Gastrocnemius medialis (tissue), 4 donors: Measurements from ENCODE around the gene ZC3H4. TPM values are rescaled to one million over a fixed set of nuclear protein-coding genes. Genes with fewer than 3 reads are reported as not detected.

Source experiments
- ATAC-seq, 2 donors: fragments of 150-250 bp; one replicate each; pipeline ENCODE4 v1.9.1; 2016
- DNase-seq, 2 donors: peaks; one replicate each; pipeline ENCODE4 v3.0.0-alpha.2; 2019
- H3K27ac ChIP-seq, 4 donors: fragments of 200-600 bp; sonication (generic); 1 replicate in 1 of 4; 2 replicates in 3 of 4; pipeline ENCODE4 v1.5.1; 2016 to 2018; ENCODE audit warnings: mild to moderate bottlenecking in 2 of 4, moderate library complexity in 1 of 4
- H3K27me3 ChIP-seq, 3 donors: fragments of 200-600 bp; sonication (generic) in 2 of 3; 1 replicate in 1 of 3; 2 replicates in 2 of 3; pipeline versions ENCODE4 v1.5.1 to v1.6.0; 2016 to 2019; ENCODE audit warnings: mild to moderate bottlenecking in 1 of 3, moderate library complexity in 1 of 3
- H3K36me3 ChIP-seq, 2 donors: fragments of 200-600 bp; sonication (generic) in 1 of 2; one replicate each; pipeline ENCODE4 v1.5.1; 2017 to 2018
- H3K4me1 ChIP-seq, 2 donors: fragments of 200-600 bp; sonication (generic) in 1 of 2; one replicate each; pipeline ENCODE4 v1.5.1; 2016 to 2017; ENCODE audit warnings: mild to moderate bottlenecking in 2 of 2
- H3K4me3 ChIP-seq, 4 donors: fragments of 200-600 bp; sonication (generic) in 3 of 4; 1 replicate in 1 of 4; 2 replicates in 3 of 4; pipeline ENCODE4 v1.5.1; 2016 to 2019; ENCODE audit warnings: mild to moderate bottlenecking in 2 of 4
- H3K9me3 ChIP-seq, 3 donors: fragments of 200-600 bp; sonication (generic) in 2 of 3; 1 replicate in 1 of 3; 2 replicates in 2 of 3; pipeline ENCODE4 v1.5.1; 2016 to 2019
- POLR2A ChIP-seq, 2 donors: fragments of 450-650 bp; IDR thresholded peaks; one replicate each; pipeline ENCODE4 v1.6.1; 2017; ENCODE audit warnings: antibody characterized with exemption in 2 of 2, mild to moderate bottlenecking in 2 of 2, moderate library complexity in 2 of 2
- in situ Hi-C, 4 donors: fragments of 200-750 bp; cut with MboI; loops; one replicate each; pipeline versions ENCODE4 v1.15.0 to v1.8.0; 2017; ENCODE audit warnings: low sequenced_read_pairs in 4 of 4
- intact Hi-C: fragments of 100-400 bp; cut with DNase I; formaldehyde crosslinking; loops from one replicate; pipeline ENCODE4 v1.15.1; 2023; ENCODE audit warnings: low total_unique reads
- total RNA-seq, 4 donors: library from RNA; depleted of rRNA; stranded (reverse); fragments of >200 nt; gene quantifications; one replicate each; pipeline versions ENCODE4 v1.1.0 to v1.2.3, GENCODE V29; 2016
- TF ChIP-seq, protein P1 (sequence below), 5 experiments: fragments of 450-650 bp in 3 of 5; fragments of 200-600 bp in 2 of 5; sonication (generic) in 2 of 5; IDR thresholded peaks in 4 of 5; conservative IDR thresholded peaks in 1 of 5; 1 replicate in 4 of 5; 2 replicates in 1 of 5; pipeline ENCODE4 v1.5.1; 2016 to 2019; ENCODE audit warnings: antibody characterized with exemption in 5 of 5, mild to moderate bottlenecking in 3 of 5, moderate library complexity in 3 of 5

ZC3H4 gene
- total RNA-seq, 4 donors from 2014 or later, result 16.2 to 31.7 (median 22.8) TPM

DNA sequence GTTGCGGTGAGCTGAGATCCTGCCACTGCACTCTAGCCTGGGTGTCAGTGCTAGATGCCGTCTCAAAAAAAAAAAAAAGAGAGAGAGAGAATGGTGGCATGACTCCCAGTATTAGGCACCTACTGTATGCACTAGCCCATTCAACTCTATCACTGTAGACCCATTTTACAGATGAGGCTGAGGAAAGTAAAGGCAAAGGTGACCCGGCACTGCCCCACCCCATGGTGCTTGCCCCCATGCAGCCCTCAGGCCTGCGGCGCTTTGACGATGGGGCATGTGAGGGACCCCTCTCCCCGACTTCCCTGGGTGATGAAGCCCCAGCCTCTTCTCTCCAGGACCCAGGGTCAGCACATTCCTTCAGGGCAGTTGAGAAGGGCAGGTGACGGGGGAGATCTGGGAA is 86.7 kb downstream of the ZC3H4 start:
- in situ Hi-C loops (no loop called here), intact Hi-C loops (no loop called here)
- TF ChIP-seq POLR2A (IDR thresholded peaks at IDR 0.05), result no peak
- TF ChIP-seq, protein P1, sequence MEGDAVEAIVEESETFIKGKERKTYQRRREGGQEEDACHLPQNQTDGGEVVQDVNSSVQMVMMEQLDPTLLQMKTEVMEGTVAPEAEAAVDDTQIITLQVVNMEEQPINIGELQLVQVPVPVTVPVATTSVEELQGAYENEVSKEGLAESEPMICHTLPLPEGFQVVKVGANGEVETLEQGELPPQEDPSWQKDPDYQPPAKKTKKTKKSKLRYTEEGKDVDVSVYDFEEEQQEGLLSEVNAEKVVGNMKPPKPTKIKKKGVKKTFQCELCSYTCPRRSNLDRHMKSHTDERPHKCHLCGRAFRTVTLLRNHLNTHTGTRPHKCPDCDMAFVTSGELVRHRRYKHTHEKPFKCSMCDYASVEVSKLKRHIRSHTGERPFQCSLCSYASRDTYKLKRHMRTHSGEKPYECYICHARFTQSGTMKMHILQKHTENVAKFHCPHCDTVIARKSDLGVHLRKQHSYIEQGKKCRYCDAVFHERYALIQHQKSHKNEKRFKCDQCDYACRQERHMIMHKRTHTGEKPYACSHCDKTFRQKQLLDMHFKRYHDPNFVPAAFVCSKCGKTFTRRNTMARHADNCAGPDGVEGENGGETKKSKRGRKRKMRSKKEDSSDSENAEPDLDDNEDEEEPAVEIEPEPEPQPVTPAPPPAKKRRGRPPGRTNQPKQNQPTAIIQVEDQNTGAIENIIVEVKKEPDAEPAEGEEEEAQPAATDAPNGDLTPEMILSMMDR (IDR thresholded peaks at IDR 0.05 in 4 of 5, conservative IDR thresholded peaks at IDR 0.05 in 1 of 5), result no peak
- Histone ChIP-seq H3K27ac (no peak overlapping the region), H3K27me3 (peaks cover 55 to 65% (median 63%) of the 10 kb centered on the region in 3 donors), H3K4me1 (peaks cover 0 to 3% of the 10 kb centered on the region in 2 donors), H3K9me3 (no peaks in the 10 kb centered on the region), H3K4me3 (no peak overlapping the region), H3K36me3 (no peaks in the 10 kb centered on the region)
- ATAC-seq (no peak), DNase-seq (no peak)

DNA sequence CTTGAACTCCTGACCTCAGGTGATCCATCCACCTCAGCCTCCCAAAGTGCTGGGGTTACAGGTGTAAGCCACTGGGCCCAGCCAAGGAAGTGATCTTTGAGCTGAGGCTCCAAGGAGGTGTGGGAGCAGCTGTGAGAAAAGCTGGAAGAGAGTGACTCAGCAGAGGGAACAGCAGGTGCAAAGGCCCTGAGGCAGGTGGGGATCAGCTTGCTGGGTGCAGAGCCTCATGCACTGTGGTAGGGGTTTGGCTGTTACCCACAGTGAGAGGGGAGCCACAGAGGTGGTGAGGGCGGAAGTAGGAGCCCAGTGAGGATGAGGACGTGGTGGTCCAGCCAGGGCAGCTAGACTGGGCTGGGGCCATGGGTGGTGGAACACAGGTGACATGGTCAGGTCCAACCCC is 87.4 kb downstream of the ZC3H4 start:
- Histone ChIP-seq H3K27ac (no peak overlapping the region), H3K36me3 (no peaks in the 10 kb centered on the region), H3K4me3 (no peak overlapping the region), H3K4me1 (peaks cover 3 to 9% of the 10 kb centered on the region in 2 donors), H3K9me3 (no peaks in the 10 kb centered on the region), H3K27me3 (peaks cover 62 to 73% (median 71%) of the 10 kb centered on the region in 3 donors)
- ATAC-seq, result no peak
- DNase-seq, result no peak
- in situ Hi-C loops (no loop called here), intact Hi-C loops (no loop called here)
- no peak for TF ChIP-seq POLR2A (IDR thresholded peaks at IDR 0.05)
- TF ChIP-seq, protein P1 (IDR thresholded peaks at IDR 0.05 in 4 of 5, conservative IDR thresholded peaks at IDR 0.05 in 1 of 5), result no peak

DNA sequence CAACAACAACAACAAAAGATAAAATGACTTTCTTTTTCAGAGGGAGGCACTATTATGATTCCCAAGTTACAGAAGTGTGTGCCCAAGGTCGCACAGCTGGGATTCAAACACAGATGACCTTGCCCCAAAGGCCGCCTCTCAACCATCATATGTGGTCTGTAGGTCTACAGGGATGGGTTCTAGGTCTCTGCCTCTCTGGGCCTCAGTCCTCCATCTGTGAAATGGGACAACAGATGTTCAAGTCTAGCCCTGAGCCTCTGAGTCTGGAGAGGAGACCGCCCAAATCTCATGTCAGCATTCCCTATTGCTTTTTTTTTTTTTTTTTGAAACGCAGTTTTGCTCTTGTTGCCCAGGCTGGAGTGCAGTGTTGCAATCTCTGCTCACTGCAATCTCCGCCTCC is 89.1 kb downstream of the ZC3H4 start:
- TF ChIP-seq, protein P1 (IDR thresholded peaks at IDR 0.05 in 4 of 5, conservative IDR thresholded peaks at IDR 0.05 in 1 of 5), result no peak
- TF ChIP-seq POLR2A (IDR thresholded peaks at IDR 0.05), result no peak
- H3K36me3 ChIP-seq, result no peaks in the 10 kb centered on the region
- peaks cover 9 to 18% of the 10 kb centered on the region in 2 donors for H3K4me1 ChIP-seq
- no peaks in the 10 kb centered on the region for H3K9me3 ChIP-seq
- H3K27ac ChIP-seq, result no peak overlapping the region
- H3K4me3 ChIP-seq, result no peak overlapping the region
- DNase-seq (no peak), ATAC-seq (no peak)
- in situ Hi-C loops (no loop called here), intact Hi-C loops (no loop called here)
- peaks cover 78 to 83% (median 79%) of the 10 kb centered on the region in 3 donors for H3K27me3 ChIP-seq

DNA sequence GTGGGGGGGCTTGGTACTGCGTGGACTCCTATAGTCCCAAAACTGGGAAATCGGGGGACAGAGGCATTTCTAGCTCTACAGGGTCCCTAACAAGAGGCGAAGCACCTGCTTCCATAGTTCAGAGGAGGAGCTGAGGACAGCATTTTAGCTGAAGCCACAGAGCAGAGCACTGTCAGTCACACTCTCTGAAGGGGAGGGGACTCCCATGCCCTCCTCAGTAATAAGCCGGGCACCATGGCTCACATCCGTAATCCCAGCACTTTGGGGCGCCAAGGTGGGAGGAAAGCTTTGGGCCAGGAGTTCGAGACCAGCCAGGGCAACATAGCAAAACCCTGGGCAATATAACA is 90.2 kb downstream of the ZC3H4 start:
- H3K27ac ChIP-seq, result no peak overlapping the region
- H3K27me3 ChIP-seq, result peaks cover 71 to 81% (median 77%) of the 10 kb centered on the region in 3 donors
- ATAC-seq (no peak), DNase-seq (no peak)
- no peaks in the 10 kb centered on the region for H3K36me3 ChIP-seq
- in situ Hi-C loops, result no loop called here
- intact Hi-C loops, result no loop called here
- H3K4me3 ChIP-seq, result no peak overlapping the region
- TF ChIP-seq, protein P1 (IDR thresholded peaks at IDR 0.05 in 4 of 5, conservative IDR thresholded peaks at IDR 0.05 in 1 of 5), result no peak
- peaks cover 9 to 18% of the 10 kb centered on the region in 2 donors for H3K4me1 ChIP-seq
- H3K9me3 ChIP-seq, result no peaks in the 10 kb centered on the region
